Femur (tissue), 1 donor: ENCODE data around the gene PGAP6.
A peak's percentile ranks its signal among the peaks of the same experiment; 100 is the strongest.
"Not testable (repeated sequence)": the region's sequence is repeated elsewhere in the genome, so short reads cannot be mapped to it uniquely, and the experiment has no call there.

Experiments used
- DNase-seq: peaks from one replicate; pipeline ENCODE4 v3.0.0-alpha.2; 2017

Gene PGAP6

DNA sequence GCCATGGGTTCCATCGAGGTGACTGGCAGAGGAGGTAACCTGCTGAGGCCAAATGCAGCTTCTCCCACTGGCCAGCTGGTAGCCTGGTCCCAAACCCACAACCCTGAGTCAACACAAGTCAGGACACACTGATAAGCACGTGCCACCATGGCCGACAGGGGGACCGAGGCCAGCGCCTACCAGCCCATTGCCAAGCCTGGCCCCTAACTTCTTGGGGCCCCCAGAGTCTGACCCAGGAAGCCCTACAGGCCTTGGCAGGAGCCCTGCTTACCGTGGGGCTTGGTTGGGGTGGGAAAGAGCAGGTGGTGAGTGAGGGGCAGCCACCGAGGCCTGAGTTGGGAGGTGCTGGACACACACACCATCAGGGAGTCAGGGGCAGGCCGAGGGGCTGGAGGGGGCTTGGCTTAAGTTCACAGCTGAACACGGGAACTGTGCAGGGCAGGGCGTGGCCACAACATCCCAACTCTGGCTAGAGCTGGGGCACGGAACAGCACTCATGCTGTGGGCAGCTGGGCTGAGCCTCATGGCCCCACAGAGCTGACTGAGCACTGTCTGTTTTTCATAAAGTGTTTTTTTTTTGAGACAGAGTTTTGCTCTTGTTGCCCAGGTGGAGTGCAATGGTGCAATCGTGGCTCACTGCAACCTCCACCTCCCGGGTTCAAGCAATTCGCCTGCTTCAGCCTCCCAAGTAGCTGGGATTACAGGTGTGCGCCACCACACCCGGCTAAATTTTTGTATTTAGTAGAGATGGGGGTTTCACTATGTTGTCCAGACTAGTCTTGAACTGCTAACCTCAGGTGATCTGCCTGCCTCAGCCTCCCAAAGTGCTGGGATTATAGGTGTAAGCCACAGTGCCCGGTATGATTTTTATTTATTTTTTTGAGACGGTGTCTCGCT lies 16.9 kb downstream of the PGAP6 start:
- no peak for DNase-seq

DNA sequence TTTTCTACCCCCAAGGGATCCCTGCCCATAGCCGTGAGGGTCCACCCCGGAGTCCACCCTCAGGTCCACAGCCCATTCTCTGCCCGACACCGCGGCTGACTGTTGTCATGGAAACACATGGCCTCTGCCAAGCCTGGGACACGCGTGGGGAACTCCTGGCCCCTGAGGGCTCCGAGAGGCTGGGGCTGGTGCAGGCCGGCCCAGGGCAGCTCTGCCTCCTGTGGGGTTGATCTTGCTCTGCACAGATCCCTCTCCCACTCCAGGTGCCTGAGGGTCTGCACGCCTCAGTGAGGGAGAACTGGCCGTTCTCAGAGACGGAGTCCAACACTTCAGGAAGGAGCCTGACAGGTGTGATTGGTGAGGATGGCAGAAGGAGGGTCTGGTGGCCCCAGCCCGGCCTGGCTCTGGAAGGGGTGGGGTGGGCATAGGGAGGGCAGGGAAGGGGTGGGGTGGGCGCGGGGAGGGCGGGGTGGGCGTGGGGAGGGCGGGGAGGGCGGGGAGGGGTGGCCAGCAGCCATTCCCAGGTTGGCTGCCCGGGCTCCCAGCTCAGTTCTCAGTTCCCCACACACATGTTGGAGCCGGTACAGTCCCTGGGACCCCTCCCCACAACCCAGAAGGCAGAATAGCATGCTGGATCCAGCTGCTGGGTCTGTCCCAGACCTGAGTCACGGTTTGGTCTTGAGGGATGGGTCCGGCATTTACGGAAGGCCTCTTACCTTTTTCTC lies 17.9 kb downstream of the PGAP6 start:
- peak; percentile 14 for DNase-seq

DNA sequence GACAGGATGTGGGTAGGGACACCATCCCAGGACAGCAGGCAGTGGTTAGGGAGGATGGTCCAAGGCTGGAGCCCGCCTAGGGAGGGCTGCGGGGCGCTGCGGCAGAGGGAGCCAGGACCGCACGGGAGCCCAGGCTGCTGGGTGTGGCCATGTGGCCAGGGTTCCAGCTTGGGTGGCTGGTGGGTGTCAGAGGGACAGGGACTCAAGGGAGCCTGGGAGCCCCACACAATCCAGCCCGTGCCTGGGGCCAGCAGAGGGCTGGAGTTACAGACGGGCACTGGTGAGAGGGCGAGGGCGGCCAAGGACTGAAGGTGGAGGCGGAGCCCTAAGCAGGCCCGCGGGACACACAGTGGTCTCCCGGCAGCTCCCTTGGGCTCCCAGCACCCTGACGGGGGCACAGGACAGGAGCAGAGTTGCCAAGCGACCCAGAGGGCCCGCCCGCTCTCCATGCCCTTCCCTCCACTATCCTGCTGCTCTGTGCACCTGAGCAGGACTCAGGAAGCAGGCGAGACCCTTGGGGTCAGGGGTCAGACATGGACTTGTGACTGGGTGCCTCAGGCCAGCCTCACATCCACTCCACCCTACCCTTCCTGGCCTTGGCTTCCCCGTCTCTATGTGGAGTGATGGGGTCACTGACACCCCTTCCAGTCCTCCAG lies 18.5 kb downstream of the PGAP6 start:
- DNase-seq = peak; percentile 24

DNA sequence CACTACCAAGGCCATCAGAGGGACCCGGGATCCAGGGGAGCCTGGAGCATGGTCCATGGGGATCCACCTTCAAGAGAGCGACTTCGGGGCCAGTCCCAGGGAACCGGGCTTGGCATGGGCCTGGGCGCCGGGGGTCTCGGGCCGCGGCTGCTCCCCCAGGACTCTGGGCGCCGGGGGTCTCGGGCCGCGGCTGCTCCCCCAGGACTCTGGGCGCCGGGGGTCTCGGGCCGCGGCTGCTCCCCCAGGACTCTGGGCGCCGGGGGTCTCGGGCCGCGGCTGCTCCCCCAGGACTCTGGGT lies 19.1 kb downstream of the PGAP6 start:
- DNase-seq = not testable (repeated sequence)

DNA sequence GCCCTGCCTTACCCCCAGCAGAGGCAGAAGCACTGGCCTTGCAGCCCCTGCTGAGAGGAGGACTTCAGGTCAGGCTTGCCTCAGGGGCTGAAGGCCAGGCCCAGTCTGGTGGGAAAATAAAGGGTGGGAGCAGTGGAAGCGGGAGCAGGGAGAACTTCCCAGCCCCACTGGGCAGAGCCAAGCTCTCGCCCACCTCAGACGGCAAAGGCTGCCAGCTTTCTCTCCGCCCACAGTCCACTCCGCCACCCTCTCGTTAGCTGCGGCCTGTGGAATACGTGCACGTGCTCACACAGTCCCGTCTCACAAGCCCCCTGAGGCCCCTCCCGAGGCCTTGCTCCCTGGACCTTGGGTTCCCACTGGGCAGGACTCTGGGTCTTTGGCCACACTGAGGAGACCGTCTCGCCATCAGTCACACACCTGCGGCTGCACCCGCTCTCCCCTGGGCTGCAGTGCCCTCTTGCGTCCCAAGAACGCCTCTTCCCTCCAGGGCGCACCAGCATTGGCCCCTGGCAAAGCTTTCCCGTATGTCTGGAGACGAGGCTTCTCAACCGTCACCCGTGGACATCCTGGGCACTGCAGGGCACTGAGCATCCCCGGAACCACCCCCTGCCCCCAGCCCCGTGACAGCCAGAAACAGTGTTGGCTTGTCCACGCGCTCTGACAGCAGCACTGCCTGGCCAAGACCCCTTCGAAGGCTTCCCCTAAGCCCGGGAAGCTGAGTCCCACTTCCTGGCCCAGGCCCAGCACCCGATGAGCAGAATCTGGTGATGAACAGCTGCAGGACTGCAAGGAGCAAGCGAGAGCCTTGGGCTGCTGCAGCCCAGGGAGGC lies 19.7 kb downstream of the PGAP6 start:
- peak; percentile 70 for DNase-seq

DNA sequence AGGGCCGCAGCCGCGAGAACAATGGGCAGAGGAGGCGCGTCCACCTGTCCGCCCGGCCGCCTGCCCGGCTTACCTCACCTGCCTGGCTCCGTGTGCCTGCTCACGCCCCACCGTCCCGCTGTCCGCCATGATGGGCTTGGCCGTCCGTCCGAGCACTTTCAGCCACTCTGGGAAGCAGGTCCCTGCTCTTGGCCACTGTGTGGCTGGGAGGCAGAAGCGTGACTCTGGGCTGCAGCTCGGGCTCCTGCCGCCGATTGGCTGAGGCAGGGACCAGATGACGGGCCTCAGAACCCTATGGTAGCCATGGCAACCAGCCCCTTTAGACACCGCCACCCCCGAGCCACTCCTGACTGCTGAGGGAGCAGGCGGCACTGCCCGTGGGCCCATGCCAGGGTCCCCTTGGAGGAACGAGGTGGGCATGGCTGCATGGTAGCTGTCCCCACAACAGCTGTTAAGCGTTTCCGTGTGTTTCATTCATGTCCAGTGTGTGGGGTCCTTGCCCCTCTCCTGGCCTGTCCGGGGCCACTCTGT lies 20.4 kb downstream of the PGAP6 start:
- peak; percentile 25 for DNase-seq

DNA sequence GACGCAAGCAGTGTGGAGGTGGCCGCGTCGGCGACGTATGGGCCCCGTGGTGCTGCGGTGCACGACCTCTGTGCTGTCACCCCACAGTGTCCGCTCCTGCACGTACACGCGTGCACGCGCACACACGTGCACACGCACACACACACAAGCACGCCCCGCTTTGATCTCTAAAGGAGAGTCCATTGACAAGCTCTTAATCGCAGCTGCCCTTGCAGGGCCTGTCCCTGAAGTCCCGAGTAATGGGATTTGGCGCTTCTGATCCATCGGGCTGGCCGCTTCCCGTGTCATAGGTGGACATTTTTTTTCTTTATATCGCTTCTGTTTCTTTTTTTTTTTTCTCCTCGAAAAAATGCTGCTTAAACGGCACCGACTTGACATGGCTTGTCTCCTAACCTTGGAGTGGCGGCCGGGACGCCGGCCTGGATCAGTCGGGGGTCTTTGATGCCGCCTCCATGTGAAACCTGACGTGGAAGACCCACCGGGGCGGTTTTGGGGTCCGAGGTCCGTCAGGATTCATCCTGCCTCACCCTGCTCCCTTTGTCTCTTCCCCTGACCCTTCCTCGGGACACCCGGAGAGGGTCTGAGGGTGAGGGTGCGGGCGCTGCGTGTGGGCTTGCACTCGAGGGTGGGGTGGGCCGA lies 21.0 kb downstream of the PGAP6 start:
- DNase-seq = no peak

DNA sequence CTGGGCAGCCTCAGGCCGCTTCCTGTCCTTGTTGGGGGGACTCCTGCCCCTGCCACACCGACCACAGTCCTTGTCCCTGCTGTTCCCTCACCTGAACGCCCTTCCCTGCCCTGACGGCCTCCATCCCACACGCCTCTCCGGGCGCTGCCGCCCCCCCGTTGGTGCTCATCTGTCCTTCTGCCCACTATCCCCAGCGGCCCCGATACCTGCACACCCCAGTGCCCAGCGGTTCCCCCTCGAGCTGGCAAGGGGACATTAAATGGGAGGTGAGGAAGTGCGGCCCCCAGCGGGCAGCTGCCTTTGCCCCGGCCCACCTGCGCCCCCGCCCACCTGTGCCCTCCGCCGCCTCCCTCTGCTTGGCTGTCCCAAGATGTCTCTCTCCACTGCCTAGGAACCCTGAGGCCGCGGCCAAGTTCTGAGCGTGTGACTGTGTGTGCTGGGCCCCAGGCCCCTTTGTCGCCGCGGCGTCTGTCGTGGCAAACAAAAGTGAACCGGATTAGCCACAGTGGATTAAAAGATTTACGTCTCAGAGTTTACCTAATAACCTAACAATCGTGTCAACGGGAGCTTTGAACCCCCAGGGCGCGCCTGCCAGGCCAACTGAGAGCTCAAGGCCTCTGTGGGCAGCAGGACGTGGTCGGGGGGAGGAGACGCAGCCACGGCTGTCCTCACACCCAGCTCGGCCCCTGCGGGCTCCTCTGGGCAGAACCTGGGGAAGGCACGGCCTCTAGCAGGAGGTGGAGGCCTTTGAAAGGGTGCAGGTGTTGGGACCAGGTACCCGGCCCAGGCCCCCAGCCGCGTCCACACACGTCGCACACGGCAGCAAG lies 21.7 kb downstream of the PGAP6 start:
- peak; percentile 16 for DNase-seq

DNA sequence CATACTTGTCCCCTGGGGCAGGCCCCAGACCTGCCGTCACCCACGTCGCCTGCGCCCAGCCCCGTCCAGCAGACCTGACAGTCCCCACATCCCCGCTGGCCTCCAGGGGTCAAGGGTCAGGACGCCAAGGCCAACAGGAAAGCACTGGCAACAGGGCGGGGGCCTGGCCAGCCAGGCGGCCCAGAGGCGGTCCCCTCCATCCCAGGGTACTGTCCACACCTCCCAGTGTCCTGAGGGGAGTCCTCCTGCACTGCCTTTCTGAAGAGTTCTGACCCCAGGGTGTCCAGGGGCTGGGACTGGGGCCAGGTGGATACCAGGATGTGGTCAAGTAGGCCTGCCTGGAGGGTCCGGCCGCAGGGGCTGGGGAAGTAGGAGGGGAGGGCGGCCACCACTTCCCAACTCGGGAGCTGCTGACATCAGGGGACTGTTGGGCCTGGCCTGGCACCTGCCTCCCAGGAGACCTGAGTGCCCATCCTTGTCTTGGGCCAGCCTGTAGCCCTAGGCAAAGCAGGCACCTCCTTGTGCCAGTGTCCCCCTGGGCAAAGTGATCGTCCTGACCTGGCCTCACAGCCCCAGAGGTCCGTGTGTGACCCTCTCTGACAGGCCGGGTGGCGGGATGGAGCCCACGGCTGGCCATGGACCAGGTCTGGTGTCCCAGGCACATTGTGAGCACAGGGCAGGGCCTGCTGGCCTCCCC lies 22.6 kb downstream of the PGAP6 start:
- DNase-seq = no peak

DNA sequence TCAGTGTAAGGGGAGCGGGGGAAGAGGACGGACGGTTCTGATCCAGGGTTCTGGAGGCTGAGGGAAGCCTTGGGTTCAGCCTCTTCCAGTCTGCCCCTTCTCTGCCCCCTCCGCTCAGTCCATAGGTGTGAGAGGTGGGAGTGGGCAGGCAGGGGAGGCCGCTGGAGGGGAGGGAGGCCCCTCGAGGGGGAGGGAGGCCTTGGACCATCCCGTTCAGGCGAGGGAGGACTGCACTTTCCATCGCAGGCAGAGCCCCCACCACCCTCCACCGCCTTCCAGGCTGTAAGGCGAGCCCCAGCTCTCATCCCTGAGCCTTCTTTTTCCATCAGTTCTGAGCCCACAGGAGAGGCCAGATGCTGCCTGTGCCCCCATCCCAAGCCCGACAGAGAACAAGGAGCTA lies 25.0 kb downstream of the PGAP6 start:
- DNase-seq = no peak

DNA sequence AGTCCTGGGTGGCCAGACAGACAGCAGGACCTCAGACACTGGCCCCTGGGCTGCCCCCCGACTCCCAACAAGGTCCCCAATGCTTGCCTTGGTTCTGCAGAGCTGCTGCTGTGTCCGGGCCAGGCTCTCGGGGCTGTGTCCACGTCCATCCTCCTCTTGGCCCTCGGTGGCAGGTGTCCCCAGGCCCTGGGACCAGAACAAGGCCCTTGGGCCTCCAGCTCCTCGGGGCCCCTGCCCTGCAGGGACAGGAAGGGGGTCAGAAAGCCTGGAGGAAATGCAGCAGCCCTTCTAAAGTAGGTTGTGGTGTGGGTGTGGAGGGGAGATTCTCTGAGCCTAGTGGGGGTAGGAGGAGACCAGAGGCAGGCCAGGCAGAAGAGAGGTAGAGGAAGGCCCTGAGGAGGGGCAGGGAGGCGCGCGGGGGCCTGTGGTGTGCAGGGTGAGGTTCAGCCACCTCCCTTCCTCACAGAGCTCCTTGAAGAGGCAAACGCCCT lies 26.8 kb downstream of the PGAP6 start:
- DNase-seq = no peak

DNA sequence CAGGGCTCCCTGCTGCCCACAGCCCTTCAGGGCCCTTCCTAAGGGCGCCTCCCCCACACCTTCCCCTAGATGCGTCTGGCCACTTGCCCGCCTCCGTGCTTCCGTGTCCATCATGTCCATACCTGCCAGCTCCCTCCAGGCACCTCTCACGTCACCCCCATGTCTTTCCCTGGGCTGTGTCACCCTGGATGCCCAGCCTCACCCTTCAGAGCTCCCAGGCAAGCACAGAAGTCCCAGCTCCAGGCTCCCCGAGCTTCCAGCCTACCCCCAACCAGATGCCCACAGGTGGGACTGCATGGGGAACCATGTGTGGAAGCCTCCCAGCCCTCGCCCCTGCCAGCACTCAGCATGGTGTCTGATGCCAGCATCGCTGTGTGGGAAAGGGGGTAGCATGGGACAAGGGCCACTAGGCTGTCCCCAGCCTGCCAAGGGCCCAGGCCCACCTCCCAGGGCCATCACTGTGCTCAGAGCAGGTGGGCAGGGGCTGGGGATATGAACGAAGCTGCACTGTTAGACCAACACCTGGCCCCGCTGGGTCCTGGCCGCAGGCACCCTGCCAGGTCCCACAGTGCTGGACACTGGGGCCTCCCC lies 27.4 kb downstream of the PGAP6 start:
- DNase-seq = peak; percentile 25

DNA sequence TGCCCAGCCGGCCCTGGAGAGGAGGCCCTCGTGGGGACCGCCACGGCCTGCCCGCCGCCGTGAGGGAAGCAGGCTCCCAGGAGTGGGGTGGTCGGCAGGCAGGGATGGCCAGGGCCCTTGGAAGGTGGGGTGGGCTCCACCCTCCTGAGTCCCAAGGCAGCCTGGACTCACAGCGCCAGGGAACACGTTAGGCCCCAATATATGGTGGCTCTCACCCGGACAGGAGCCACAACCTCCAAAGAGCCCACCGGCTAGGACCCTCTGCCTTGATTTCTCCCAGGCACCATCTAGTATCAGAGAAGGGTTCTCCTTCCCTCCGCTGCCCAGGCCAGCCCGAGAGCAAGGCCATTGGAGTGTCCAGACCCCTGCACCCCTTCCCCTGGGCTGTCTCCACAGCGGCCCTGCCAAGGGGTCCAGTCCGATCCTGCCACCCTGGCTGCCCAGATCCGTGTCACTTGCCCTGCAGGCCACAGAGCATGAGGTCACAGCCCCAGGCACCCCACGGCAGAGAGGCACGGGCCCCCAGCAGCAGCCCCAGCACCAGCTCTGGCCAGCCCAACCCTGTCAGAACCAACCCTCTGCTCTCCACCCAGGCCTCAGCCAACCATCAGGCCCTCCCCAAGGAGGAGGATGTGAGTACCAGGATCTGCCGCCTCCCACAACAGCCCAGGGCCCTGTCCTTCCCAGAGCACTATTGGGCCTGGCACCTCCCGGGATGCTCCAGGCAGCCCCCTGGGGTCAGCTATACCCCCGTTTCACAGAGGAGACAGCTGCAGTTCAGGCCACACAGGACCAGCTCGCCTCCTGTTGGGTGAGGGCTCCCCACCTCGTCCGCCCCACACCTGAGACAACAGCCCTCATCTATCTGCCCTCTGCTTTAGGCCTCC lies 28.1 kb downstream of the PGAP6 start:
- DNase-seq = no peak

DNA sequence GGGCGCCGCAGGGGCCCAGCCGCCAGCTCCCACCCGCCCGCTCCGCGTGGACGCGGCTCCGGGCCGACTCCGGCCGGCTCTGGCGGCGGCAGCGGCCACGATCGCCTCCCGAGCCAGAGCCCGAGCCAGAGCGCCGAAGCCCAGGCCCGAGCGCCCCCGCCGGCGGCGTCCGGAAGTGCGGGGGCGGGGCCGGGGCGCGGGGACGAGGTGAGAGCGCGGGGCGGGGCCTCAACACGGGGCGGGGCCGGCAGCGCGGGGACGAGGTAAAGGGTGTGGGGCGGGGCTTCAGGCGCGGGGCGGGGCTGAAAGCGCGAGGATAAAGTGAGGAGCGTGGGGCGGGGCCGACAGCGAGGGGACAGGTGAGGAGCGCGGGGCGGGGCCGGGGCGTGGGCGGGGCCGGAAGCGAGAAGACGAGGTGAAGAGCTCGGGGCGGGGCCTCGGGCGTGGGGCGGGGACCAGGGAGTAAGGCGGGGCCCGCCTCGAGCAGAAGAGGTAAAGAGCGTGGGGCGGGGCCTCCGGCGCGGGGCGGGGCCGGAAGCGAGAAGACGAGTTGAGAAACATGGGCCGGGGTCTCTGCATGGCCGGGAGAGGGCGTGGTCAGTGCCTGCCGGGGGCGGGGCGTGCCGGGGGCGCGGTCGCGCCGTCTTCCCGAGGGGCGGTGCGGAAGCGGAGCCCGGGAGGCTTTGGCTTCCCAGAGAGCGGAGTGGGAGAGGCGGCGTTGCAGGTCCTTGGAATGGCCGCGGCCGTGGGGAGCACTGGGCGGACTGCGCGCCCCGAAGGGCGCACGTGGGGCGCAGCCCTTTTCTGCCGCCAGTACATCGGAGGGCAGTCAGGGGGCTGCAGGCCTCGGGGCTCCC lies 29.0 kb downstream of the PGAP6 start, which contains the start of gene AXIN1:
AXIN1 (minus strand) TSS at position 177 of the 857 bp plus-strand sequence. CDS start 5,698 bp downstream, outside the sequence.
- peak; percentile 96 for DNase-seq

DNA sequence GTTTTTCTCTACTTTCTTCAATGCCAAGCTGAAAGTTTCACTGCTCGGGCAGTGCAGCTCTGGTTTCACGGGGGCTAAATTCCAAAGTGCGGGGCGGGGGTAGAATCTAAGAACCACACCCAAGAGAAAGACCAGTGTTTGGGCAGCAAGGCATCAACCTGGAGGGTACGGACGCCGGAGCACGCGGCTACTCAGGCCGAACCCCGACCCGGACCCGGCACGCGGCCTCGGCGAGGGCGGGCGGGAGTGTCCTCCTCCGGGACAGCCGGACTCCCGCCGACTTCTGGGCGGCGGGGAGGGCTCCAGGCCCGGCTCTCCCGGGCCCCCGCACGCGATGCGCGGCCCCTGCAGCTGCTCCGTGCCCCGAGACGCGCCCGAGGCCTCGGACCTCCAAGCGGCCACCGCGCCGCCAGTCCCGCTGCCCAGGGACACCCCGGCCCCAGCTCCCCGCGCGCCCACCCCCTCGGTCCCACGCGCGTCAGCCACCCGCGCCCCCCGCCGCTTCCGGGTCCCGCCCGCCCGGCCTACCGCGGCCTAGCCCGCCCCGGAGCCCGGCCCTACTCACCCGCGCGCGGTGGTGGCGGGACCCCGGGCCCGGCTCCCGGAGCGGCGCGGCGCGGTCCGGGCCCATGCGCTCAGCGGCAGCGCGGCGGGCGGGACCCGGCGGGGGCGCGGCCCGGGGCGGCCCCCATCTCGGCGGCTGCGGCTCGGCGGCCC lies 29.8 kb downstream of the PGAP6 start:
- DNase-seq = peak; percentile 35

DNA sequence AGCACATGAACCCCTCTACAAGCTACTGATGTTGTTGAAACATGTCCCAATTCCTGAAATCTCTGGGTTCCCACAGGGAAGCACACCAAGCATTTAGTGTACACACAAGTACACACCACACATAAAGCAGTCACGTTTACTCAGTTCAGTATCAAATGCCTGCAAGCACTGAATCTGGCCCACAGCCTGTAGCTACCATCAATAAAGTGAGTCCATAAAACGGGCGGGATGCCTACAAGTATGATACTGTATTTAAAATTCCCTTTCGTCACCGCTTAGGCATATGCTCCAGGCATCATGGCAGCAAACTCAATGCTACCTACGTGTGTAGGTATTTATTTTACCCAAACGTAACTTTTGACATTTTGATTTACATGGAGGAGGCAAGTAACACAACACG lies 31.6 kb downstream of the PGAP6 start:
- DNase-seq = no peak

DNA sequence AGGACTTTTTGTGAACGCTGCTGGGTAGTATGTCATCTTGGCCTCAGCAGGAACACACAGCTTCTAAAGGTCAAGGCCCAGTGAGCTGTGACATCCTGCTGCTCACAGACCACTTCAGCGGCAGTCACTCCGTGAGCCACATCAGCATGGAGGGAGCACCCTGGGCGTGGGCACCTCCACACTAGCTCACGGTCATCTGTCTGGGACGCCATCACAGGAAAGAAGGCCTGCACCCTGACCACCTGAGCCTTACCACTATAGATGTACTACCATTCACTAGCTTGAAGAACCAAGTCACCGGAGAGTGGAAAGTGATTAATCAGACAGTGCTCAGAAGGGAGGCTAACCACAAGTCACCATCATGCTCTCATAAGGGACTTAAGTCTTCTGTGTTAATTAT lies 32.6 kb downstream of the PGAP6 start:
- no peak for DNase-seq
